Liver (tissue), 3 donors: Measurements from ENCODE around the gene DSCAM.

ENCODE experiments used
- ATF3 ChIP-seq: IDR thresholded peaks from 2 replicates; pipeline ENCODE4 v1.6.1; 2016; ENCODE audit warnings: antibody characterized with exemption
- CTCF ChIP-seq: fragments of 150-350 bp; IDR thresholded peaks from 2 replicates; pipeline ENCODE4 v1.5.1; 2017; ENCODE audit warnings: improper control_type of control experiment, low read depth, low read length; ENCODE audit not compliant: missing input control
- GABPA ChIP-seq, 2 donors: IDR thresholded peaks in 1 of 2; conservative IDR thresholded peaks in 1 of 2; 2 replicates each; pipeline ENCODE4 v1.6.1; 2016; ENCODE audit warnings: antibody characterized with exemption in 2 of 2, mild to moderate bottlenecking in 1 of 2, moderate library complexity in 1 of 2
- JUND ChIP-seq, 2 donors: IDR thresholded peaks; 2 replicates each; pipeline ENCODE4 v1.6.1; 2016; ENCODE audit warnings: antibody characterized with exemption in 2 of 2
- MAX ChIP-seq: IDR thresholded peaks from 2 replicates; pipeline ENCODE4 v1.6.1; 2016; ENCODE audit warnings: antibody characterized with exemption
- RAD21 ChIP-seq, 2 donors: IDR thresholded peaks; 2 replicates each; pipeline ENCODE4 v1.6.1; 2016; ENCODE audit warnings: antibody characterized with exemption in 2 of 2, mild to moderate bottlenecking in 2 of 2
- REST ChIP-seq: IDR thresholded peaks from 2 replicates; pipeline ENCODE4 v1.6.1; 2016; ENCODE audit warnings: antibody characterized with exemption, mild to moderate bottlenecking
- RXRA ChIP-seq, 2 donors: IDR thresholded peaks; 2 replicates each; pipeline ENCODE4 v1.6.1; 2017 to 2018; ENCODE audit warnings: antibody characterized with exemption in 2 of 2, mild to moderate bottlenecking in 1 of 2
- SP1 ChIP-seq: IDR thresholded peaks from 2 replicates; pipeline ENCODE4 v1.6.1; 2018; ENCODE audit warnings: antibody characterized with exemption, mild to moderate bottlenecking
- TAF1 ChIP-seq: conservative IDR thresholded peaks from 2 replicates; pipeline ENCODE4 v1.6.1; 2016; ENCODE audit warnings: antibody characterized with exemption, mild to moderate bottlenecking
- donor health status: healthy.
- donor health status: healthy.

- TF ChIP-seq CTCF = no peak
- TF ChIP-seq RAD21 (IDR thresholded peaks at IDR 0.05) = no peak
- TF ChIP-seq REST = no peak
- TF ChIP-seq ATF3 = no peak
- TF ChIP-seq RXRA (IDR thresholded peaks at IDR 0.05) = no peak
- TF ChIP-seq MAX = no peak
- no peak for TF ChIP-seq SP1
- TF ChIP-seq TAF1 = no peak
- TF ChIP-seq JUND (IDR thresholded peaks at IDR 0.05) = no peak
- TF ChIP-seq GABPA (IDR thresholded peaks at IDR 0.05 in 1 of 2, conservative IDR thresholded peaks at IDR 0.05 in 1 of 2) = no peak
Measured at GRCh38 chr21:40613546-40614030, 233.4 kb downstream of the DSCAM start.
